H9 (cell line): ENCODE data around the gene CAMK1. TPM values are rescaled to one million over a fixed set of nuclear protein-coding genes. Genes with fewer than 3 reads are reported as not detected.

ENCODE experiments used
- DNase-seq: peaks from one replicate; pipeline ENCODE4 v3.0.0-alpha.2; 2017
- H2AFZ ChIP-seq: one replicate; pipeline ENCODE4 v1.6.1; 2013; ENCODE audit warnings: mild to moderate bottlenecking, low read length, control low read depth, moderate library complexity
- H2AK5ac ChIP-seq: 2 replicates; pipeline ENCODE4 v1.6.1; 2013; ENCODE audit warnings: low read length, control low read depth, mixed read lengths; ENCODE audit not compliant: insufficient read length
- H2BK120ac ChIP-seq: one replicate; pipeline ENCODE4 v1.6.1; 2013; ENCODE audit warnings: low read depth, mild to moderate bottlenecking, low read length, control low read depth, inconsistent platforms; ENCODE audit not compliant: poor library complexity, severe bottlenecking
- H2BK12ac ChIP-seq: 2 replicates; pipeline ENCODE4 v1.6.1; 2013; ENCODE audit warnings: low read length, control low read depth, mixed read lengths, low read depth; ENCODE audit not compliant: insufficient read length
- H2BK15ac ChIP-seq: 2 replicates; pipeline ENCODE4 v1.6.1; 2013; ENCODE audit warnings: low read depth, low read length, control low read depth
- H2BK20ac ChIP-seq: one replicate; pipeline ENCODE4 v1.6.1; 2013; ENCODE audit warnings: low read depth, mild to moderate bottlenecking, low read length, control low read depth, inconsistent platforms; ENCODE audit not compliant: poor library complexity, severe bottlenecking
- H2BK5ac ChIP-seq: 2 replicates; pipeline ENCODE4 v1.6.1; 2013; ENCODE audit warnings: low read length, control low read depth, mixed read lengths; ENCODE audit not compliant: insufficient read length
- H3K14ac ChIP-seq: 2 replicates; pipeline ENCODE4 v1.6.1; 2013; ENCODE audit warnings: low read length, control low read depth; ENCODE audit not compliant: insufficient read depth
- H3K18ac ChIP-seq: 2 replicates; pipeline ENCODE4 v1.6.1; 2013; ENCODE audit warnings: low read depth, mild to moderate bottlenecking, mixed read lengths, low read length, control low read depth; ENCODE audit not compliant: insufficient read length
- H3K23ac ChIP-seq: 2 replicates; pipeline ENCODE4 v1.6.1; 2013; ENCODE audit warnings: low read length, control low read depth, mixed read lengths, low read depth; ENCODE audit not compliant: insufficient read length
- H3K23me2 ChIP-seq: 2 replicates; pipeline ENCODE4 v1.6.1; 2013; ENCODE audit warnings: low read depth, mild to moderate bottlenecking, mixed read lengths, low read length, control low read depth; ENCODE audit not compliant: insufficient read length, poor library complexity, severe bottlenecking
- H3K27ac ChIP-seq: 2 replicates; pipeline ENCODE4 v1.5.1; 2013; ENCODE audit warnings: low read length, control low read depth, mixed read lengths, low read depth; ENCODE audit not compliant: insufficient read length
- H3K27me3 ChIP-seq: 2 replicates; pipeline ENCODE4 v1.6.1; 2013; ENCODE audit warnings: low read length, control low read depth, inconsistent platforms; ENCODE audit not compliant: insufficient read depth
- H3K4ac ChIP-seq: 2 replicates; pipeline ENCODE4 v1.6.1; 2013; ENCODE audit warnings: low read depth, mild to moderate bottlenecking, control low read depth, inconsistent platforms, low read length, moderate library complexity
- H3K4me1 ChIP-seq: 2 replicates; pipeline ENCODE4 v1.6.1; 2013; ENCODE audit warnings: low read length, control low read depth, inconsistent platforms; ENCODE audit not compliant: insufficient read depth
- H3K4me2 ChIP-seq: 2 replicates; pipeline ENCODE4 v1.6.1; 2013; ENCODE audit warnings: low read length, control low read depth, mixed read lengths; ENCODE audit not compliant: insufficient read length, insufficient read depth
- H3K56ac ChIP-seq: 2 replicates; pipeline ENCODE4 v1.6.1; 2013; ENCODE audit warnings: low read depth, mild to moderate bottlenecking, mixed read lengths, low read length, control low read depth; ENCODE audit not compliant: insufficient read length
- H3K79me1 ChIP-seq: 2 replicates; pipeline ENCODE4 v1.6.1; 2013; ENCODE audit warnings: low read depth, mild to moderate bottlenecking, moderate library complexity, low read length, control low read depth, inconsistent platforms; ENCODE audit not compliant: insufficient read depth, poor library complexity, severe bottlenecking
- H3K79me2 ChIP-seq: 2 replicates; pipeline ENCODE4 v1.6.1; 2013; ENCODE audit warnings: low read length, control low read depth, inconsistent platforms; ENCODE audit not compliant: insufficient read depth
- H3K9ac ChIP-seq: 2 replicates; pipeline ENCODE4 v1.6.1; 2013; ENCODE audit warnings: low read length, control low read depth, mixed read lengths; ENCODE audit not compliant: insufficient read length; ENCODE audit errors: extremely low read depth
- H3K9me3 ChIP-seq: one replicate; pipeline ENCODE4 v1.6.1; 2013; ENCODE audit warnings: low read depth, low read length, inconsistent platforms; ENCODE audit not compliant: control insufficient read depth
- H3T11ph ChIP-seq: one replicate; pipeline ENCODE4 v1.6.1; 2013; ENCODE audit warnings: mild to moderate bottlenecking, low read length, control low read depth, inconsistent platforms
- H4K20me1 ChIP-seq: one replicate; pipeline ENCODE4 v1.6.1; 2013; ENCODE audit not compliant: control insufficient read depth, insufficient read length, insufficient read depth
- H4K5ac ChIP-seq: 2 replicates; pipeline ENCODE4 v1.6.1; 2013; ENCODE audit warnings: low read depth, mild to moderate bottlenecking, mixed read lengths, low read length, control low read depth; ENCODE audit not compliant: insufficient read length
- H4K8ac ChIP-seq: replicated peaks from 2 replicates; pipeline ENCODE4 v1.6.1; 2013; ENCODE audit warnings: low read length, control low read depth, mixed read lengths, low read depth; ENCODE audit not compliant: insufficient read length
- H4K91ac ChIP-seq: 2 replicates; pipeline ENCODE4 v1.6.1; 2013; ENCODE audit warnings: low read depth, mild to moderate bottlenecking, moderate library complexity, mixed read lengths, low read length, control low read depth; ENCODE audit not compliant: insufficient read length
- H3K27ac Mint-ChIP-seq, 3 experiments: 2 replicates in 2 of 3; 3 replicates in 1 of 3; pipeline ENCODE4 v1.8.0; 2020 to 2021; ENCODE audit warnings: mixed read lengths in 3 of 3, mild to moderate bottlenecking in 1 of 3, moderate library complexity in 1 of 3
- H3K27me3 Mint-ChIP-seq: 2 replicates; pipeline ENCODE4 v1.8.0; 2021; ENCODE audit warnings: low read depth, mild to moderate bottlenecking, moderate library complexity, mixed read lengths
- H3K36me3 Mint-ChIP-seq, 3 experiments: 2 replicates in 2 of 3; 3 replicates in 1 of 3; pipeline ENCODE4 v1.8.0; 2020 to 2021; ENCODE audit warnings: low read depth in 3 of 3, mixed read lengths in 3 of 3; ENCODE audit not compliant: insufficient read depth in 1 of 3
- H3K4me1 Mint-ChIP-seq, 2 experiments: 2 replicates each; pipeline ENCODE4 v1.8.0; 2020; ENCODE audit warnings: mixed read lengths in 2 of 2
- H3K4me3 Mint-ChIP-seq, 2 experiments: 2 replicates in 1 of 2; 3 replicates in 1 of 2; pipeline ENCODE4 v1.8.0; 2020 to 2021; ENCODE audit warnings: mild to moderate bottlenecking in 2 of 2, mixed read lengths in 2 of 2, moderate library complexity in 1 of 2
- H3K9me3 Mint-ChIP-seq, 2 experiments: 2 replicates in 1 of 2; 3 replicates in 1 of 2; pipeline ENCODE4 v1.8.0; 2020; ENCODE audit warnings: mild to moderate bottlenecking in 2 of 2, mixed read lengths in 2 of 2, moderate library complexity in 1 of 2
- CTCF ChIP-seq: fragments of 200-600 bp; sonication (generic); conservative IDR thresholded peaks from 3 replicates; pipeline ENCODE4 v1.8.0; 2021; ENCODE audit warnings: antibody characterized with exemption, mild to moderate bottlenecking
- WGBS: extraction: QIAGEN DNeasy Blood & Tissue Kit; methylation state at CpG from one replicate; pipeline ENCODE4 v1.1.7; 2013; ENCODE audit warnings: missing lambda C conversion rate, low lambda C conversion rate, mixed read lengths; ENCODE audit not compliant: insufficient read length; ENCODE audit errors: extremely low coverage; 5-methylcytosine and 5-hydroxymethylcytosine counted together
- total RNA-seq: library from RNA; stranded (reverse); gene quantifications from 2 replicates; pipeline ENCODE4 v1.2.1, GENCODE V29; 2021

CAMK1 gene
- total RNA-seq, 1 experiment from 2014 or later, result 9.2 TPM

- Mint-ChIP-seq H3K27me3 (no peaks in the 10 kb centered on the region; the same call in 1 of the 2 replicates), H3K27ac (no peak overlapping the region), H3K9me3 (no peaks in the 10 kb centered on the region), H3K36me3 (peaks cover 20 to 70% (median 67%) of the 10 kb centered on the region in 3 experiments; a peak in 6 of 7 replicates), H3K4me1 (peaks cover 7 to 8% of the 10 kb centered on the region in 2 experiments; a peak in 3 of 4 replicates), H3K4me3 (no peak overlapping the region)
- H3K23ac ChIP-seq, result no peak overlapping the region
- no peaks in the 10 kb centered on the region for H3K27me3 ChIP-seq
- no peak overlapping the region for H3K4ac ChIP-seq
- H2BK120ac ChIP-seq, result no peak overlapping the region
- H3K9ac ChIP-seq, result no peak overlapping the region
- H3K18ac ChIP-seq, result no peak overlapping the region
- no peak overlapping the region for H4K8ac ChIP-seq
- no CpG with 5 or more reads among the region's 3 CpGs for WGBS
- H2BK20ac ChIP-seq, result no peak overlapping the region
- TF ChIP-seq CTCF, result peak; percentile 38; the same call in 2 of the 3 replicates
- no peaks in the 10 kb centered on the region for H3K79me2 ChIP-seq
- H3K56ac ChIP-seq, result no peak overlapping the region
- no peaks in the 10 kb centered on the region for H3K4me1 ChIP-seq
- H3T11ph ChIP-seq, result no peak overlapping the region
- no peak overlapping the region for H2BK12ac ChIP-seq
- no peaks in the 10 kb centered on the region for H3K79me1 ChIP-seq
- no peaks in the 10 kb centered on the region for H3K23me2 ChIP-seq
- H2AFZ ChIP-seq, result no peak overlapping the region
- no peak overlapping the region for H4K91ac ChIP-seq
- no peaks in the 10 kb centered on the region for H3K9me3 ChIP-seq
- H2BK15ac ChIP-seq, result no peak overlapping the region
- H4K5ac ChIP-seq, result no peak overlapping the region
- H3K14ac ChIP-seq, result no peak overlapping the region
- no peak overlapping the region for H2BK5ac ChIP-seq
- no peak overlapping the region for H3K27ac ChIP-seq
- no peak overlapping the region for H3K4me2 ChIP-seq
- DNase-seq, result no peak
- H2AK5ac ChIP-seq, result no peak overlapping the region
- H4K20me1 ChIP-seq, result no peaks in the 10 kb centered on the region
Observed at GRCh38 chr3:9782770-9783169, 13.0 kb upstream of the CAMK1 start.
